Spleen (tissue), 11 donors: ENCODE data around the gene SEC11C. TPM values are rescaled to one million over a fixed set of nuclear protein-coding genes. Genes with fewer than 3 reads are reported as not detected.

Experiments used
- DNase-seq: peaks from one replicate; pipeline ENCODE4 v3.0.0-alpha.2; 2020
- H3K27ac ChIP-seq, 8 donors: fragments of 200-600 bp; sonication (generic) in 7 of 8; 1 replicate in 4 of 8; 2 replicates in 4 of 8; pipeline versions ENCODE4 v1.5.0 to v1.8.0; 2016 to 2021; ENCODE audit warnings: inconsistent platforms in 4 of 8, mild to moderate bottlenecking in 4 of 8, moderate library complexity in 1 of 8
- H3K27me3 ChIP-seq, 7 donors: fragments of 200-600 bp; sonication (generic) in 6 of 7; replicated peaks in 1 of 7; 1 replicate in 4 of 7; 2 replicates in 3 of 7; pipeline versions ENCODE4 v1.5.0 to v1.8.0; 2016 to 2021; ENCODE audit warnings: inconsistent platforms in 3 of 7, mild to moderate bottlenecking in 1 of 7
- H3K36me3 ChIP-seq, 6 donors: fragments of 200-600 bp; sonication (generic) in 5 of 6; 1 replicate in 4 of 6; 2 replicates in 2 of 6; pipeline versions ENCODE4 v1.5.0 to v1.8.0; 2016 to 2021; ENCODE audit warnings: inconsistent platforms in 2 of 6
- H3K4me1 ChIP-seq, 6 donors: fragments of 200-600 bp; sonication (generic) in 5 of 6; 1 replicate in 3 of 6; 2 replicates in 3 of 6; pipeline versions ENCODE4 v1.5.0 to v1.8.0; 2016 to 2021; ENCODE audit warnings: inconsistent platforms in 3 of 6
- H3K4me3 ChIP-seq, 8 donors: fragments of 200-600 bp; sonication (generic) in 7 of 8; 1 replicate in 4 of 8; 2 replicates in 4 of 8; pipeline versions ENCODE4 v1.5.0 to v1.8.0; 2016 to 2021; ENCODE audit warnings: inconsistent platforms in 4 of 8, mild to moderate bottlenecking in 4 of 8, moderate library complexity in 2 of 8
- H3K9me3 ChIP-seq, 8 donors: fragments of 200-600 bp; sonication (generic) in 7 of 8; 1 replicate in 4 of 8; 2 replicates in 4 of 8; pipeline versions ENCODE4 v1.5.0 to v1.8.0; 2016 to 2021; ENCODE audit warnings: inconsistent platforms in 4 of 8
- POLR2A ChIP-seq, 3 donors: fragments of 450-650 bp; IDR thresholded peaks; one replicate each; pipeline ENCODE4 v1.5.1; 2017; ENCODE audit warnings: antibody characterized with exemption in 3 of 3, mild to moderate bottlenecking in 1 of 3
- POLR2AphosphoS5 ChIP-seq, 3 donors: sonication (generic); formaldehyde crosslinking; IDR thresholded peaks; one replicate each; pipeline ENCODE4 v1.5.1; 2017; ENCODE audit warnings: antibody characterized with exemption in 3 of 3
- WGBS, 5 donors: extraction: QIAGEN DNeasy Blood & Tissue Kit in 3 of 5; methylation state at CpG; one replicate each; pipeline versions ENCODE4 v1.1.5 to v1.1.7; 2013 to 2018; 5-methylcytosine and 5-hydroxymethylcytosine counted together
- intact Hi-C: fragments of 100-400 bp; cut with DNase I; formaldehyde crosslinking; loops from one replicate; pipeline ENCODE4 v1.15.0; 2023; ENCODE audit warnings: low total_unique reads
- polyA plus RNA-seq, 3 donors: library from polyadenylated mRNA; stranded (reverse); fragments of 200-250 nt; gene quantifications; one replicate each; pipeline ENCODE4 v1.2.1, GENCODE V29; 2013
- total RNA-seq, 7 donors: library from RNA; depleted of rRNA in 3 of 7; stranded (reverse); fragments of >200 nt in 3 of 7; fragmentation: NEBNext Ultra II Directional in 4 of 7; extraction: Animal tissue kit (Norgen Biotek cat#: 25700) in 4 of 7; gene quantifications; one replicate each; pipeline versions ENCODE4 v1.1.0 to v1.2.1, GENCODE V29; 2016 to 2021
- TF ChIP-seq, protein P1 (sequence below), 11 experiments: fragments of 200-600 bp in 7 of 11; fragments of 450-650 bp in 4 of 11; sonication (generic) in 4 of 11; IDR thresholded peaks in 8 of 11; conservative IDR thresholded peaks in 3 of 11; 1 replicate in 7 of 11; 2 replicates in 4 of 11; pipeline versions ENCODE4 v1.4.0 to v1.8.0; 2016 to 2021; ENCODE audit warnings: antibody characterized with exemption in 11 of 11, inconsistent platforms in 4 of 11, mild to moderate bottlenecking in 1 of 11
- donor health status: healthy with polysubstance abuse.
- donor health status: DM: no; HTN: no; CAD: no; lungs with moderate emphysema.
- donor health status: DM: no; HTN: no; CAD: no.
- donor health status: Bipolar disorder and iron deficiency.
- donor health status: healthy.
- donor health status: DM: no; HTN: no; CAD: no.
- donor health status: DM: yes; HTN: yes; CAD: no.

SEC11C gene
- total and polyA plus RNA-seq, 10 donors: 36.7 to 117 (median 63.1) TPM

DNA sequence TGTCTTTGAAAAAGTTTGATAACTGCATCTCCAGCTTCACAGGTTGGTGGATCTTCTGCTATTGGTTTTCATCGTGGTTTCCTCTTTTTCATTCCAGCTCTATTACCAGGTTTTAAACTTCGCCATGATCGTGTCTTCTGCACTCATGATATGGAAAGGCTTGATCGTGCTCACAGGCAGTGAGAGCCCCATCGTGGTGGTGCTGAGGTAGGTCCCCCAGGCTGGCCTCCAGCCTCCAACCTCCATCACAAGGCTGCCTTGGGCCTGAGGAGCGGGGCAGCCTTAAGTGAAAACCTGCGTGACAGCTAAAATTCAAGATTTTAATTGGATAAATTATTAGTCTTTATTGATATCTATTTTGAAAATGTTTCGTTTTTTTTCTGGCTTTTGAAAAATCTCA is 9.7 kb downstream of the SEC11C start:
- no peaks in the 10 kb centered on the region for H3K9me3 ChIP-seq
- no peak overlapping the region for H3K27ac ChIP-seq
- TF ChIP-seq POLR2AphosphoS5 (IDR thresholded peaks at IDR 0.05) (no peak), POLR2A (IDR thresholded peaks at IDR 0.05) (no peak)
- TF ChIP-seq, protein P1, sequence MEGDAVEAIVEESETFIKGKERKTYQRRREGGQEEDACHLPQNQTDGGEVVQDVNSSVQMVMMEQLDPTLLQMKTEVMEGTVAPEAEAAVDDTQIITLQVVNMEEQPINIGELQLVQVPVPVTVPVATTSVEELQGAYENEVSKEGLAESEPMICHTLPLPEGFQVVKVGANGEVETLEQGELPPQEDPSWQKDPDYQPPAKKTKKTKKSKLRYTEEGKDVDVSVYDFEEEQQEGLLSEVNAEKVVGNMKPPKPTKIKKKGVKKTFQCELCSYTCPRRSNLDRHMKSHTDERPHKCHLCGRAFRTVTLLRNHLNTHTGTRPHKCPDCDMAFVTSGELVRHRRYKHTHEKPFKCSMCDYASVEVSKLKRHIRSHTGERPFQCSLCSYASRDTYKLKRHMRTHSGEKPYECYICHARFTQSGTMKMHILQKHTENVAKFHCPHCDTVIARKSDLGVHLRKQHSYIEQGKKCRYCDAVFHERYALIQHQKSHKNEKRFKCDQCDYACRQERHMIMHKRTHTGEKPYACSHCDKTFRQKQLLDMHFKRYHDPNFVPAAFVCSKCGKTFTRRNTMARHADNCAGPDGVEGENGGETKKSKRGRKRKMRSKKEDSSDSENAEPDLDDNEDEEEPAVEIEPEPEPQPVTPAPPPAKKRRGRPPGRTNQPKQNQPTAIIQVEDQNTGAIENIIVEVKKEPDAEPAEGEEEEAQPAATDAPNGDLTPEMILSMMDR (IDR thresholded peaks at IDR 0.05 in 8 of 11, conservative IDR thresholded peaks at IDR 0.05 in 3 of 11): no peak
- H3K27me3 ChIP-seq: no peaks in the 10 kb centered on the region
- 86 to 93% (median 89%) methylated on average over 8 of the region's 8 CpGs for WGBS, 5 donors
- H3K4me1 ChIP-seq: peaks cover 0 to 8% (median 3%) of the 10 kb centered on the region in 6 donors
- H3K36me3 ChIP-seq: peaks cover 0 to 70% (median 34%) of the 10 kb centered on the region in 6 donors
- intact Hi-C loops: no loop called here
- H3K4me3 ChIP-seq: no peak overlapping the region
- DNase-seq: no peak

DNA sequence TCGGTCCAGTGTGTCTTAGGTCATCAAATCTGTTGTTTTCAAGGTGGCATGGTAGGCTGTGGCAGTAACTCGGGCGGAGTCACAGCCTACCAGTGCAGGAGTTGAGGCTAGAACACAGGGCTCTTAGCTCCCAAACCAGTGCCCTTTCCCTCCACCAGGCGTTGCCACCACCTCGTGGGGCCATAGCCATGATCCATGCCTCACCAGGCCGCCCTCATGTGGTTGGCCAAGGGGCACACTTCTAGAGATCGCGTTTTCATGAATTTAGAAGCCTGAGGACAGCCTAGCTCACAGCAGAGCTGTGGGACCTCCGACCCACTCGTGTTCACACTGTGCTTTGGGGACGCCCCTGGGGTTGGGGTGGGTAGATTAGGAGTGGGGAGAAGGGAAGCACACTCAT is 10.6 kb downstream of the SEC11C start:
- WGBS, 5 donors: 88 to 96% (median 93%) methylated on average over 11 of the region's 11 CpGs
- Histone ChIP-seq H3K27me3 (no peaks in the 10 kb centered on the region), H3K36me3 (peaks cover 0 to 78% (median 42%) of the 10 kb centered on the region in 6 donors), H3K9me3 (no peaks in the 10 kb centered on the region), H3K4me1 (peaks cover 0 to 8% (median 3%) of the 10 kb centered on the region in 6 donors), H3K27ac (no peak overlapping the region), H3K4me3 (no peak overlapping the region)
- DNase-seq: no peak
- TF ChIP-seq POLR2A (IDR thresholded peaks at IDR 0.05) (no peak), POLR2AphosphoS5 (IDR thresholded peaks at IDR 0.05) (no peak)
- TF ChIP-seq, protein P1 (IDR thresholded peaks at IDR 0.05 in 8 of 11, conservative IDR thresholded peaks at IDR 0.05 in 3 of 11): no peak
- intact Hi-C loops: no loop called here

DNA sequence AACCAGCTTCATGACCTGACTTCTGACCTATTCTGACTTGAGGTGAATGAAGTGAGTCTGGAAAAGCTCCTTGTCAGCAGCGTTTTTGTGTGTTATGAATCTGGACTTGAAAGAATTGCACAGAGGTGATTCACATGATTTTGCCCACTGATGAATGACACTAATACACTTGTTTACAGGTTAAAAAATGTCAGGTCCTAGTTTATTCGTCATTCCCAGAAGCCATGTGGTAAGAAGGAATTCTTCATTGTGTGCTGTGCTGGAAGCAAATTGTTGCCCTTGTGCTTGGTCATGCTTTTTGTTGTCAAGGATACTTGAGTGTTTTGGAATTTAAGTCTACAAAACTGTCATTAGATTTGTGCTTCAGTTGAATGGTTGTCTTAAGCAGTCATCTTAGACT is 15.5 kb downstream of the SEC11C start:
- DNase-seq: no peak
- 85 to 95% (median 90%) methylated on average over 2 of the region's 2 CpGs for whole genome bisulfite sequencing, 5 donors
- H3K27ac ChIP-seq: no peak overlapping the region
- no peak overlapping the region for H3K4me3 ChIP-seq
- peaks cover 0 to 99% (median 58%) of the 10 kb centered on the region in 6 donors for H3K36me3 ChIP-seq
- TF ChIP-seq POLR2AphosphoS5 (IDR thresholded peaks at IDR 0.05) (no peak), POLR2A (IDR thresholded peaks at IDR 0.05) (no peak)
- TF ChIP-seq, protein P1 (IDR thresholded peaks at IDR 0.05 in 8 of 11, conservative IDR thresholded peaks at IDR 0.05 in 3 of 11): no peak
- no peaks in the 10 kb centered on the region for H3K9me3 ChIP-seq
- intact Hi-C loops: no loop called here
- no peaks in the 10 kb centered on the region for H3K4me1 ChIP-seq
- no peaks in the 10 kb centered on the region for H3K27me3 ChIP-seq

DNA sequence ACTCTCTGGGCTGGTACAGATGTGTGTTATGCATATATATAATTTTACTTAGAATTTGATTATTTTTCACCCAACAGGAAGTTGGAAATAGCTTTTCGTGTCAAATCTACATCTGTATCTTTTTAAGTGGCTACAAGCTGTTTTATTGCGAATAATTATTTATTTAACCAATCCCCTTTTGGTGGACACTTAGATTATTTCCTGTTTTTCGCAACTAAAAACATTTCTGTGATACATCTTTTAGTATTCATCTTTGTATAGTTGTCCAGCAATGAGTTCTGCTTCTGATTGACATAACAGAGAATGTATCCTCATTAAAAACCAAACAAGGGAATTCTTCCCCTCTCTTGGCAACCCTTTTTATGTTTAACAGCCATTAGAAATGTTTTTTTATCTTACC is 16.6 kb downstream of the SEC11C start:
- Histone ChIP-seq H3K27ac (no peak overlapping the region), H3K4me1 (no peaks in the 10 kb centered on the region), H3K36me3 (peaks cover 0 to 91% (median 52%) of the 10 kb centered on the region in 6 donors), H3K27me3 (no peaks in the 10 kb centered on the region), H3K9me3 (no peaks in the 10 kb centered on the region), H3K4me3 (no peak overlapping the region)
- TF ChIP-seq POLR2A (IDR thresholded peaks at IDR 0.05): no peak
- TF ChIP-seq, protein P1 (IDR thresholded peaks at IDR 0.05 in 8 of 11, conservative IDR thresholded peaks at IDR 0.05 in 3 of 11): no peak
- TF ChIP-seq POLR2AphosphoS5 (IDR thresholded peaks at IDR 0.05): no peak
- no peak for DNase-seq
- intact Hi-C loops: no loop called here
- WGBS, 5 donors: 91 to 96% (median 94%) methylated on average over 3 of the region's 3 CpGs
